ENCODE measurements around the gene DCXR. TPM values are rescaled to one million over a fixed set of nuclear protein-coding genes. Genes with fewer than 3 reads are reported as not detected.
A peak's percentile ranks its signal among the peaks of the same experiment; 100 is the strongest.

The DCXR gene
- total and polyA plus RNA-seq, 2 of the 13 experiments (the other 11 are each of a cell fraction or from before 2014, with no cell fraction given): 287 to 311 TPM

- TF ChIP-seq ZNF687 (CRISPR knock-in tag; IDR thresholded peaks at IDR 0.05) (peak; percentile 39; the same call in 1 of the 2 replicates), ARID2 (CRISPR knock-in tag; IDR thresholded peaks at IDR 0.05; ENCODE audit: borderline replicate concordance) (0 out of 2 replicates have a peak, but pooled peaks have one; percentile 9), ZFP1 (CRISPR knock-in tag; IDR thresholded peaks at IDR 0.05) (no peak), NONO (IDR thresholded peaks at IDR 0.05) (no peak), NONO (CRISPR knock-in tag; conservative IDR thresholded peaks at IDR 0.05) (peak; percentile 51; the same call in 1 of the 2 replicates), HNRNPL (IDR thresholded peaks at IDR 0.05; ENCODE audit: low read depth, low read length) (peak; percentile 66; the same call in 1 of the 2 replicates), ZBTB33 (CRISPR knock-in tag; IDR thresholded peaks at IDR 0.05) (peak; percentile 77; the same call in 1 of the 2 replicates), MYNN (CRISPR knock-in tag; IDR thresholded peaks at IDR 0.05; ENCODE audit: low read depth) (no peak), ZNF333 (CRISPR knock-in tag; IDR thresholded peaks at IDR 0.05; ENCODE audit: borderline replicate concordance) (0 out of 2 replicates have a peak, but pooled peaks have one; percentile 29), ZNF691 (CRISPR knock-in tag; IDR thresholded peaks at IDR 0.05; ENCODE audit: borderline replicate concordance, low read depth) (no peak)
Observed at GRCh38 chr17:82012640-82013295, 24.7 kb downstream of the DCXR start (continued).
